Astrocyte of the cerebellum (primary cell): ENCODE measurements around the gene WNK2.

Experiments used
- DNase-seq: peaks from one replicate; pipeline ENCODE4 v3.0.0-alpha.2; 2011; ENCODE audit warnings: low read depth
- H3K4me3 ChIP-seq: 2 replicates; pipeline ENCODE4 v1.5.1; 2011; ENCODE audit warnings: mild to moderate bottlenecking, low read depth, low read length, moderate library complexity
- CTCF ChIP-seq: IDR thresholded peaks from 2 replicates; pipeline ENCODE4 v1.5.1; 2012; ENCODE audit warnings: low read length, low read depth, moderate library complexity, mild to moderate bottlenecking; ENCODE audit errors: missing control alignments
- in situ Hi-C: cut with HindIII; loops from 2 replicates; pipeline ENCODE4 v1.10.0; 2017; ENCODE audit warnings: low sequenced_read_pairs

WNK2 gene

GRCh38 chr9:93260263-93261066 lies 76.5 kb downstream of the WNK2 start:
- in situ Hi-C loops: no loop called here
- TF ChIP-seq CTCF: no peak
- no peak overlapping the region for H3K4me3 ChIP-seq
- no peak for DNase-seq

DNA sequence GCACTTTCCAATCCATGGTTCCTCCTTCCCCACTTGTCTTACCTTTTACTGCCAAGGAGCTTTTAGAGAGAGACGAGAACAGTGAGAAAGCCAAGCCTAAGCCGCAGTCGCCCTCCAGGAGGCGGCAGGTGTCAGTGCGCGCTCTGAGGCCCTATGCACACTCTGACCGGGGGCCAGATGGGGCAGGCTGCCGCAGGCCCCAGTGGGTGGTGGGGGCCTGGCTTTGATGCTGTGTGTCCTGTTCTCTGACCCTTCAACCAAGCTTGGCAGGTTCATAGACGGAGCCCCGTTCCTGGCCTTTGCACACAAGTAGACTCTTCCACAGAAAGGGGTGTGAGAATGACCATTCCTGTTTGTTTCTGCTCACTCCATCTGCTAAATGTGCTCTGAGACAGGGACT lies 77.3 kb downstream of the WNK2 start:
- no peak overlapping the region for H3K4me3 ChIP-seq
- in situ Hi-C loops: no loop called here
- no peak for TF ChIP-seq CTCF
- no peak for DNase-seq

DNA sequence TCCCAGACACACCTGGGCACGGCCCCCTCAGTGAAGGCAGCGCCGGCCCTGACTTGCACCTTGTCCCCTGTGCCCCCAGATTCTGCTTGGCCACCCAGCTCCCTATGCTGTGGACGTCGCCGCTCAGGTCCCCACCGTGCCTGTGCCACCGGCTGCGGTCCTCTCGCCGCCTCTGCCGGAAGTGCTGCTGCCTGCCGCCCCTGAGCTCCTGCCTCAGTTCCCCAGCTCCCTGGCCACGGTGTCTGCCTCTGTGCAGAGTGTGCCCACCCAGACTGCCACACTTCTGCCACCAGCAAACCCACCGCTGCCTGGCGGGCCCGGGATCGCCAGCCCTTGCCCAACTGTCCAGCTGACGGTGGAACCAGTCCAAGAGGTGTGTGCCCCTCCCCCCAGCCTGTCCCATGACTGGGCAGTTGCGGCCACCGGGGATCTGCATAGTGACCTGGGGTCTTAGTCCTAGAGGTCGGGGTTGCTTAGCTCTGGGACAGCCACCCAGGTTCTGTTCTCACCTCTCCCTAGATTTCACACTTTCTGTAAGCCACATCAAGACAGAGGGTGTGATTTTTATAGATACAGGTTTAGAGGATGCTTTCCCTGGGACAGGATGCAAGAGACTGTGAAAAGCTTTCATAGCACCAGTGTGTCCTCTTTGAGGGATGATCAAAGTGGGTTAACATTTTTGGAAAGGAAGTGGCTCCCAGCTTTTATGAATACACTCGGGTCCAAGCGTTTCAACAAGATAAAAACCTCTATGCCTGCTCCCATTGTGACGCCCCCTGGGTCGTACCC lies 78.0 kb downstream of the WNK2 start:
- DNase-seq: no peak
- in situ Hi-C loops: no loop called here

GRCh38 chr9:93262537-93263310 lies 78.8 kb downstream of the WNK2 start:
- no peak for DNase-seq
- no peak for TF ChIP-seq CTCF
- no peak overlapping the region for H3K4me3 ChIP-seq
- in situ Hi-C loops: no loop called here

More for the DNA sequence above, 78.0 kb downstream of the WNK2 start:
- H3K4me3 ChIP-seq: no peak overlapping the region
- TF ChIP-seq CTCF: no peak

- in situ Hi-C loops: no loop called here
- TF ChIP-seq CTCF: no peak
- H3K4me3 ChIP-seq: no peak overlapping the region
- DNase-seq: no peak
These were observed 79.6 kb downstream of the WNK2 start for GRCh38 chr9:93263334-93264229.
